ENCODE data around the gene UFSP1.

UFSP1 gene

DNA sequence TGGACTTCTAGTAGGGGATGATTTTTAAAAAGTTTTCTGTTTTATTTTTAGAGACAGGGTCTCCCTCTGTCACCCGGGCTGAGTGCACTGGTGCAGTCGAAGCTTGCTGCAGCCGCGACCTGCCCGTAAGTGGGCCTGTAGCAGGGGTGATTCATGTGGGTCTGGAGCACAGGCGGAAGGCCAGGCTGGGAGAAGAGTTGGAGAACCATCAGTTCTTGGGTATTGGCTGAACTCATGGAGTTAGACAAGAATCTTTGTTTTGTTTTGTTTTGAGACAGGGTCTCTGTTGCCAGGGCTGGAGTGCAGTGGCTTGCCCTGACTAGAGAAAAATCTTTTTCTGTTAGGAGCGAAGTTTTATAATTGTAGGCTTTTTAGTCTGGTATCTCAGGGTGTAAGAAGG is 8.9 kb downstream of the UFSP1 start:
- DNase-seq = no peak

DNA sequence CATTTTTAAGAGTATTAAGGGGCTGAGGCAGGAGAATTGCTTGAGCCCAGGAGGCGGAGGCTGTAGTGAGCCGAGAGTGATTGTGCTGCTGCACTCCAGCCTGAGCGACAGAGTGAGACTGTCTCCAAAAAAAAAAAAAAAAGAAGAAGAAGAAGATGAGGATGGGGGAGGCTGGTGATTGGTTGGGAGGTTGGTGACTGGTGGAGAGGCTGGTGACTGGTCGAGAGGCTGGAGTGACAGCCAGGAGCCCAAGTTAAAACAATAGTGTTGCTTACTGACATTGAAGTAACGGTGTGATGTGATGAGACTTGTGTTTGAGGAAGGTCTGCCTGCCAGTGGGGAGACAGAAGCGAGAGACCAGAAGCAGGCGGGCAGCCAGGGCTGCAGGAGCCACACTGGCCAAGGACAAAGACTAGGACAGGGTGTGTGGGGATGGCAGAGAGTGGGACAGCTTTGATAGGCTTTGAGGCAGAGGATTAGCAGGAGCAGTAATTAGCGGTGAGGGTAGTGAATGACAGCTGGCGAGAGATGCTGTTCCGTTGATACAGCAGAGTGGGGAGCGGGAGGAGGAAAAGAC is 9.7 kb downstream of the UFSP1 start:
- DNase-seq = no peak

DNA sequence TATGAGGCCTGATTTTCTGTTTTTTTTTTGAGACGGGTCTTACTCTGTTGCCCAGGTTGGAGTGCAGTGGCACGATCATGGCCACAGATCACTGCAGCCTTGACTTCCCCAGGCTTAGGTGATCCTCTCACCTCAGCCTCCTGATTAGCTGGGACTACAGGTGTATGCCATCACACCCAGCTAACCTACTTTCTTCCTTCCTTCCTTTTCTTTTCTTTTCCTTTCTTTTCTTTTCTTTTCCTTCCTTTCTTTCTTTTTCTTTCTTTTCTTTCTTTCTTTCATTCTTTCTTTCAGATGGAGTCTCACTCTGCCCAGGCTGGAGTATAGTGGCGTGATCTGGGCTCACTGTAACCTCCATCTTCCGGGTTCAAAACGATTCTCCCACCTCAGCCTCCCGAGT is 10.8 kb downstream of the UFSP1 start:
- no peak for DNase-seq

DNA sequence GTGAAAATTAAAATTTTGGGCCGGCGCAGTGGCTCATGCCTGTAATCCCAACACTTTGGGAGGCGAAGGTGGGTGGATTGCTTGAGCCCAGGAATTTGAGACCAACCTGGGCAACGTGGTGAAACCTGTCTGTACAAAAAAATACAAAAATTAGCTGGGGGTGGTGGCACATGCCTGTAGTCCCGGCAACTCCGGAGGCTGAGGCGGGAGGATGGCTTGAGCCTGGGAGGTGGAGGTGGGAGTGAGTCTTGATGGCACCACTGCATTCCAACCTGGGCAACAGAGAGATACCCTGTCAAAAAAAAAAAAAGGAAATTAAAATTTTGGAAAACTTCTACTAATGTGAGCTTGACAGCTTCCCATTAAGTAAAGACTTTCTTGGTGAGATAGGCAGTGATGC is 11.5 kb downstream of the UFSP1 start:
- DNase-seq = no peak

DNA sequence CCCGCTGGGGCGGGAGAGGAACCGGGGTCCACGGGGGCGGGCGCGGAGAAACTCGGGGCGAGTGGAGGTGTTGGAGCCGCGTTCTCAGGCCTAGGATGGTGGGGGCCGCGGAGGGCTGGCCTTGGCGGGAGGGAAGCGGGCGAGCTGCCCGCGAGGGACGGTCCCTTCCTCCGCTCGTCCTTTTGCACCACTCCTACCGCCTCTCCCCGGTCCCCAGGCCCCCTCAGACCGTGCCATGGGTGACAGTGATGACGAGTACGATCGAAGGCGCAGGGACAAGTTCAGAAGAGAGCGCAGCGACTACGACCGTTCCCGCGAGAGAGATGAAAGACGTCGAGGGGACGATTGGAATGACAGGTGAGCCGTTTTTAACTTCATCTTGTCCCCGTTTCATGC is 14.2 kb downstream of the UFSP1 start:
- DNase-seq = peak in 1 of 2 experiments; percentile 23

DNA sequence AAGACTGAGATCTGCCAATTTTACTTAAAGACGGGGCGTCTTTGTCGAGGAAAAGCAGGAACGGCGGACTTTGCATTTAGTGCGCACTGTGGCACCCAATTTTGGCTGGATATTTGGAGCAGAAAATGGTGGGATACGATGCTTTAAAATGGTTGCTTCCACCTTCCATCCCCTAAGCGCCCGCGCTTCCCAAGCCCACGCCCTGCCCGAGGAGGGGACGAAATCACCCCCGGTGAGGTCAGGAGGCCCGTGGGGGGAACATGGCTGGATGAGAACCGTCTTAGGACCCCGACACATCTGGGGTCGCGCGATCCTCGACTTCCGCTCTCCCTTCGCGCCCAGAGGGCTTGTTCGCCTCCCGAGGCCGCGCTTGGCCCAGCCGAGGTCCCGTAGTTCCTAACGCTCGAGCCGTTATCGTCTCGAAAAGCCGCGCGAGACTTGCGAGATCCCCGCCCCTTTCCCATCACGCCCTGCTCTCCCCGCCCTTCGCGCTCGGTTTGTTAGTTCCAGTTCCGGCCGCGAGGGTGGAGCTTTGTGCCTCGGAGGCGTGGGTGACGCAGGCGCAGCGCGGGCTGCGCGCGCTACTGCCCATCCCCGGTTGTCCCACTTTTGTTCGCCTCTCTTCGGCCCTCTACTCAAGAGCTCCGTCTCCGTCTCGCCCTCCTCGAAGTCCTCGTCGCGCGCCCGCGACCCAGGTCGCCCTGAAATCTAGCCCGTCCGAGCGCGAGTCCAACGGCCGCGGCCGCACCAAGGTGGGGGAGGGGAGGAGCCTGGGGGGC is 14.7 kb downstream of the UFSP1 start, which contains the start of gene SRRT:
SRRT (plus strand) TSS at position 527 of the 779 bp plus-strand sequence. CDS start 488 bp downstream, outside the sequence.
- peak; percentile 99 for DNase-seq

DNA sequence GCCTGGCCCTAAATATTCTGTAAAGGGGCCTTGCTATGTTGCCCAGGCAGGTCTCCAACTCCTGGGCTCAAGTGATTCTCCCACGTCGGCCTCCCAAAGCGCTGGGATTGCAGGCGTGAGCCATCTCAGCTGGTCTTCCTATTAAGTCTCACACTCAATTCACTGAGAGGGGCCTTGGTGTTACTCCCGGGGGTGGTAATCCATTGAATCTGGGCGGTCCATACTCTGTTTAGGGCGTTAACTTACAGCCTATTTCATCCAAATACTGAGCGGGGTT is 15.3 kb downstream of the UFSP1 start:
- no peak for DNase-seq

DNA sequence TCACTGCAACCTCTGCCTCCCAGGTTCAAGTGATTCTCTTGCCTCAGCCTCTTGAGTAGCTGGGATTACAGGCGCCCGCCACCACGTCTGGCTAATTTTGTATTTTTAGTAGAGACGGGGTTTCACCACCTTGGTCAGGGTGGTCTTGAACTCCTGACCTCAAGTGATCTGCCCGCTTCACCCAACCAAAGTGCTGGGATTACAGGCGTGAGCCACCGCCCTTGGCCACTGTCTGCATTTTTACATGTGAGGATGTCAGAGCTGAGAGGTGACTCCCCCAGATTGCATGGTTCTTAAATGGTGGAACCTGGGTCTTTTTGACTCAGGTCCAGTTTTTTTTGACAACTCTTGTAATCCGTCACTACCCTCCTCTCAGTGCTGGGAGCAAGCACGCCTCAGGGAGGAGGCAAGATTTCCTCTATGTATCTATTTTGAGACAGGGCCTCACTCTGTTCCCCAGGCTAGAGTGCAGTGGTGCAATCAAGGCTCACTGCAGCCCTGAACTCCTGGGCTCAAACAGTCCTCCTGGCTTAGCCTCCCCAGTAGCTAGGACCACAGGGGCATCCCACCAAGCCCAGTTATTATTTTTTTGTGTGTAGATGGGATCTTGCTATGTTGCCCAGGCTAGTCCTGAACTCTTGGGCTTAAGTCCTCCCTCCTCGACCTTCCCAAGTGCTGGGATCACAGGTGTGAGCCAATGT is 15.8 kb downstream of the UFSP1 start:
- DNase-seq = no peak

DNA sequence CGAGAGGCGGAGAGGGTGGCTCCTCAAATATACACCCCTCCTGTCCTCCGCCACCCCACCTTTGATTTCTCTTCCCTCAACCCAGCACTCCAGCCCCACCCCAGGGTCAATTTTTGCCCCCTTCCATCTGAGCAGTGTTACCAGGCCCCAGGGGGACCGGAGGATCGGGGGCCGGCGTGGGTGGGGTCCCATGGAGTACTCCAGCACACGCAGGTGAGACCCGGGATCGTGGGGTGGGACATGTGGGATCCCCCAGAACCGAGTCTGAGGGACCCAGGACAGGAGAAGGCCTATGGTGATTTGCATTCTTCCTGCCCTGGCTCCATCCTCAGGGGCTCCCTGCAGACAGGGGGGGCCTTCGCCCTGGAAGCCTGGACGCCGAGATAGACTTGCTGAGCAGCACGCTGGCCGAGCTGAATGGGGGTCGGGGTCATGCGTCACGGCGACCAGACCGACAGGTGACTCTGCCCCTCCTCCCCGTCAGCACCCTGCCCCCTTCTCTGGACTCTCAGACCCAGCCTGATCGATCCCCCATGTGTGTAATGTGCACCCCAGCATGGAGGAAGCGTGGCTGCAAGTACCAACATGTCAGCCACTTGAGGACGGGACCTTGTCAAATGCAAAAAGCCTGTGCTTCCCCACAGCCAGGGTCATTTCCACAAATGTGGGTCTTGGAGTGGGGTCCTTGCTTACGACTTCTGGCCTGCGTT is 21.6 kb downstream of the UFSP1 start:
- DNase-seq = no peak

DNA sequence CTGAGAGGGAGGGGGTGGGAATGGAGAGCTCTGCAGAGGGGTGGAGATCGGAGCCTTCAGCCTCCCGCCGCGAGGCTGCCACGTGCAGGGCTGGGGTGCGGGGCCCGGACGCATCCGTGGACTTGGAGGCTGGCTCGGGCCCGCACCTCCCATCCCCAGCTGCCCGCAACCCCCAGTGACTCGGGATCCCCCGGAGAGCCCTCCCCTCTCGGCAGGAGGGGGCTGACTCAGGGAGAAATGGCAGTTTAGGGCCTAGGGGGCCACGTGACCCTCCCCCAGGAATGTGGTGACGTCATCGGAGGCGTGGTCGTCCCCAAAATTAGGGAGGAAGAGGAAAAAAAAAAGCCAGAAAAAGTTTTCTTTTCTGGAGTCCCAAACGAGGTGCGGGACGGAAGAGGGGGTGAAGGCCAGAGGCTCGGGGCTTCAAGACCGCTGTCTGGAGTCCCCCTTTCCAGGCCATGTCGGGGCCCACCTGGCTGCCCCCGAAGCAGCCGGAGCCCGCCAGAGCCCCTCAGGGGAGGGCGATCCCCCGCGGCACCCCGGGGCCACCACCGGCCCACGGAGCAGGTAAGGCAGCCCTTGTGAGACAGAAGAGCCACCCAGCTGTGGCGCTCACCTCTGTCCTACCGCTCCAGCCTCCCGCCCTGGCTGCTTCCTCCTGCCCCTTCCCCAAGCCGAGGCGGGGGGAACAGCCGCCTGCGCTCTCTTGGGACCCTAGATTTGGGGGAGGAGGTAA is 22.3 kb downstream of the UFSP1 start, which contains the start of gene TRIP6:
TRIP6 (plus strand) TSS at position 348 of the 736 bp plus-strand sequence; CDS start at position 459, 111 bp downstream.
- DNase-seq = no peak

DNA sequence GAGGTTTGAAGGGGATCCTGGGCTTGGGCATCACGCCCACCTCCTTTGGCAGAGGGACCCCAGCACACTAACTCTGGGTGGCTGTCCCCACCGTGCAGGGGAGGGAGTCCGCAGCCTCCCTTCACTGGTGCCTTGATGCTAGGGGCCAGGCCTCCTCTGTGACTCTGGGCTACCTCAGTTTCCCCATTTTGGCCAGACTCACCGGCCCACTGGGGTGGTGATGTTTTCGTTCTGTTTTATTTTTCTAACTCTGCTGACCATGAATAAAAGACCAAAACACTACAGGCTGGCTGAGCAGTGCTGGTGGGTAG is 22.8 kb downstream of the UFSP1 start:
- DNase-seq = no peak

DNA sequence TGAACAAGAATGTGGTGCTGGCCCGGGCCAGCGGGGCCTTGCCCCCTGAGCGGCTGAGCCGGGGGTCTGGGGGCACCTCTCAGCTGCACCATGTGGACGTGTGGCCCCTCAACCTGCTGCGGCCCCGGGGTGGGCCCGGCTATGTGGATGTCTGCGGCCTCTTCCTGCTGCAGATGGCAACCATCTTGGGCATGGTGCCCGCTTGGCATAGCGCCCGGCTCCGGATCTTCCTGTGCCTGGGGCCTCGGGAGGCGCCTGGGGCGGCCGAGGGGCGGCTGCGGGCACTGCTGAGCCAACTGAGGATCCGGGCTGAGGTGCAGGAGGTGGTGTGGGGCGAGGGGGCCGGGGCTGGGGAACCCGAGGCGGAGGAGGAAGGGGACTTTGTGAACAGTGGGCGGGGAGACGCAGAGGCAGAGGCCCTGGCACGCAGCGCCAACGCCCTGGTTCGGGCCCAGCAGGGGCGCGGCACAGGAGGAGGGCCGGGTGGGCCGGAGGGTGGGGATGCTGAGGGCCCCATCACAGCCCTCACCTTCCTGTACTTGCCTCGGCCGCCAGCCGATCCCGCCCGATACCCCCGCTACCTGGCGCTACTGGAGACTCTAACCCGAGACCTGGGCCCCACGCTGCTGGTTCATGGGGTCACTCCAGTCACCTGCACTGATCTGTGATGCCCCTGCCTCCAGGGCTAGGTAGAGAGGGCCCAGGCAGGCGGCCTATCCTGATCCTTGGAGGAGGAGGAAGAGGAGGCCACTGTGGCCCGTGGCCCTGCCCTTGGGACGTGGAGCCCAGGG is 23.4 kb downstream of the UFSP1 start:
- DNase-seq = peak in 1 of 2 experiments; percentile 36

DNA sequence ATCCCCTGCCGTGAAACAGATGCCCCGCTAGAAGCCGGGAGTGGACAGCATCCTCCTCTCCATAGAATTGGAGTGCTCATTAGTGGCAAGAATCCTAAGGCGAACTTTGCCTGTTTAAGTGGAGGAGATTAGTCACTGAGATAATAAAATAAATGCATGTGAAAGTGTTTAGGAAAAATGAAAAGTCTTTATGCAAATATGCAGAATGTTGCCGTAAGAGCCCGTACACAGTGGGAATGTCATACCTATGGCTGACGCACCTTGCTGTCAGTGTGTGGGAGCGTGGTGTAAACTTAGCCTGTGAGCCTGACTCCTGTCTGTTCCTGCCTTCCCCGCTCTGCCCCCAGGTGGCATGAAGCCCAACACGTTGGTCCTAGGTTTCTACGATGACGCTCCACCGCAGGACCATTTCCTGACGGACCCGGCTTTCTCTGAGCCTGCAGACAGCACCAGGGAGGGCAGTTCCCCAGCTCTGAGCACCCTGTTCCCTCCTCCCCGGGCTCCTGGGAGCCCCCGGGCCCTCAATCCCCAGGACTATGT is 24.1 kb downstream of the UFSP1 start:
- DNase-seq = no peak

DNA sequence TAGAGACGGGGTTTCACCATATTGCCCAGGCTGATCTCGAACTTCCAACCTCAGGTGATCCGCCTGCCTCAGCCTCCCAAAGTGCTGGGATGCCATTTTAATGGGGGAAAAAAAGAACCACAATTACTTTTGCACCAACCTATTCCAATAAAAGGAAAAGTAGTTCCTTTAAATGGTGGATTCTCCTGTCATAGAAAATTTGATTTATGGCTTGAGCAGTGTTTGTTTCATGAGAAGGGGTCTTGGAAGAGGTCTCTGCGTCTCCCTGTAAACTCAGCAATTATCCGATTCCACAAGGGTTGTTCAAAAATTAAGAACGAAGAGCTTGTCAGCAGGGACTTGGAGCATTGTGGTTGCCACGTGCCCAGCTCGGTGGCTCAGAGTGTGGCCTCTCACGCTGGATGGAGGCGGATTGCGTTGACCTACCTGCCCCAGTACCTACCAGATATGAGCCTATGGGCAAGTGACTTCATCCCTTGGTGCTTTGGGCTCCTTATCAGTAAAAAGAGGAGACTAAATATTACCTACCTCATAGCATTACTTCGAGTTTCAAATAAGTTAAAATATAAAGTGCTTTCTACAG is 25.2 kb downstream of the UFSP1 start:
- no peak for DNase-seq

DNA sequence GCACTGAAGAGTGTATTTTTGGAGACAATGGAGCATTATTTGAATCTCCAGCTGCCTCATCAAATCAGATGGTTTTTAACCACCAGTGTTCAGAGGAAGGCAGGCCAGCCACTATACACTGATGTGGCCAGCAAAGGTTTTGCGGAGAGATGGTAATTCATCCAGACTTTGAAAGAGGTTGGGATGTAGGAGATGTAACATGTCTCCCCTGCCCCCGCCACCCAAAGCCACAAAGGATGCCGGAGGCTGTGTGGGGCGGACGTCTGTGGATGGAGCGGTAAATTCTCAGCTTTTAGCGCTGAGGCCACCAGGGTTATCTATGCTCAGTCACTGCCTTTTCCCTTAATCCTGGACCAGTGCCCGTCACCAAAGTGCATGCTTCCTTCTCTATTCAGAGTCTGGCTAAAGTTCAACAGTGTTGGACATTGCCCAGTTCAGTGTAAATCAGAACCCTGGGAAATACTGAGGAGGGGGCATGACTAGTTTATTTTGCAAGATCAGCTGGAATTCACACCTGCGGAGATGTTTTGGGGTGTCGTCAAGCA is 26.0 kb downstream of the UFSP1 start:
- no peak for DNase-seq

DNA sequence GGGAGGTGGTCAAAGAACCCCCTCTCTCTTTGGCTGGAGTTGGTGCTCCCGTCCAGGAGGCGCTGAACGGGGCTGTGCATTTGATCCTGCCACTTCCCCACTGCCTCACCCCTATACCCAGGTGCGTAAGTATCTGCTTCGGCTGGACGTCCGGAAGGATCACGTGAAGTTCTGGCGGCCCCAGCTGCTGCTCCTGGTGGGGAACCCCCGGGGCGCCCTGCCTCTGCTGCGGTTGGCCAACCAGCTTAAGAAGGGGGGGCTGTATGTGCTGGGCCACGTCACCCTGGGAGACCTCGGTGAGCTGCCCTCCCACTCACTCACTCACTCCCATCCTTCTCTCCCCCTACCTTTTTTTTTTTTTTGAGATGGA is 27.9 kb downstream of the UFSP1 start:
- no peak for DNase-seq

DNA sequence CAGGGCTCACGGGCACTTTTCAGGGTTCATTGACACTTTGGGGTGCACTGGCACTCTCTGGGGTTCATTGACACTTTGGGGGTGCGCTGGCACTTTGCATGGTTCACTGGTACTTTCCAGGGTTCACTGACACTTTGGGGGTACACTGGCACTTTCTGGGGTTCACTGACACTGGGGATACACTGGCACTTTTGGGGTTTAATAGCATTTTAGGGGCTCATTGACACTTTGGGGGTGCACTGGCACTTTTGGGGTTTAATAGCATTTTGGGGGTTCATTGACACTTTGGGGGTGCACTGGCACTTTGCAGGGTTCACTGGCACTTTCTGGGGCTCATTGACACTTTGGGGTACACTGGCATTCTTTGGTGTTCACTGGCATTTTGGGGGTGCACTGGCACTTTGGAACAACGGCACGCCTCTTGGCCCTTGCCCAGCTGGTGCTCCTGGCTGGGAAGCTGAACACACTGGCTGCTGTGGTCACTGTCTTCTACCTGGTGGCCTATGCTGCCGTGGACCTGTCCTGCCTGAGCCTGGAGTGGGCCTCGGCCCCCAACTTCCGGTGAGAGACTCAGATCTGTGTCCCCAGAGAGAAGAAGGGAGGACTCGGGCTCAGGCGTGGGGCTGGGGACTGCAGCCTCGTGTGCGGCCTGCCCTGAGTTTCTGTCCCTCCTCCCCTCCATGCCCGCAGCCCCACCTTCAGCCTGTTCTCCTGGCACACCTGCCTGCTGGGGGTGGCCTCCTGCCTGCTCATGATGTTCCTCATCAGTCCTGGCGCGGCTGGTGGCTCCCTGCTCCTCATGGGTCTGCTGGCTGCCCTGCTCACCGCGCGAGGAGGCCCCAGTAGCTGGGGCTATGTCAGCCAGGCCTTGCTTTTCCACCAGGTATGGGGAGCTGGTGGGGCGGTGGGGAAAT is 28.6 kb downstream of the UFSP1 start:
- no peak for DNase-seq

DNA sequence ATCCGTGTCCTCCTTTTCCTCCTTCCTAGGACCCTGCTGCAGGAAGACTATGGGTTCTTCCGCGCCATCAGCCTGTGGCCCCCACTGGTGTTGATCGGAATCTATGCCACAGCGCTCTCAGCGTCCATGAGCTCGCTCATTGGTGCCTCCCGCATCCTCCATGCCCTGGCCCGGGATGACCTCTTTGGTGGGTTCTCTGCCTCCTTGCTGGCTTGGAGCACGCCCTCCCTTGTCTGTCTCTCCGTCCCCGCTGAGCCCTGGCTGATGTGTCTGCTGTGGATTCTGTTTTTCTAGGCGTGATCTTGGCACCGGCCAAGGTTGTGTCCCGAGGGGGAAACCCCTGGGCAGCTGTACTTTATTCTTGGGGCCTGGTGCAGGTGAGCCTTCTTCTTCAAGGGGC is 29.7 kb downstream of the UFSP1 start:
- no peak for DNase-seq

DNA sequence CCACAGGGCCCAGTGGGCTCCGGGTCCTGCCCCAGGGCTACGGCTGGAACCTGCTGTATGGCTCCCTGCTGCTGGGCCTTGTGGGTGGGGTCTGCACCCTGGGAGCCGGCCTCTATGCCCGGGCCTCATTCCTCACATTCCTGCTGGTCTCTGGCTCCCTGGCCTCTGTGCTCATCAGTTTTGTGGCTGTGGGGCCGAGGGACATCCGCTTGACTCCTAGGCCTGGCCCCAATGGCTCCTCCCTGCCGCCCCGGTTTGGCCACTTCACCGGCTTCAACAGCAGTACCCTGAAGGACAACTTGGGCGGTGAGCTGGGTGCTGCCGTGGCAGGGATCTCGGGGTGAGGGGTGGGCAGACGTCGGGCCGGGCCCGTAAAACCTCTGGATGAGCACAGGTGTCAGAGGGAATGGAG is 32.6 kb downstream of the UFSP1 start:
- no peak for DNase-seq

DNA sequence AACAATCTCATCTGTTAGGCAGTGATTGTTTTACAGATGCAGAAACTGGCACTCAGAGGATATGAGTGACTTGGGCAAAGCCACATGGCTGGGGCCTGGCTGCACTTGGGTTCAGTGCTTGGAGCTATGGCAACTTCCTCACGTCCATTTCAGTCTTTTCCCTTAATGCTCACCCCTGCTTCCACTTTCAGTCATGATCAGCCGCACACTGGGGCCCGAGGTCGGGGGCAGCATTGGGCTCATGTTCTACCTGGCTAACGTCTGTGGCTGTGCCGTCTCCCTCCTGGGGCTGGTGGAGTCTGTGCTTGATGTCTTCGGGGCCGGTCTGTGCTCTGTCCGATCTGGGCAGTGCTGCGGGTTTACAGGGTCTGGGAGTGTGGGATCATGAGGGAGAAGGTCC is 34.0 kb downstream of the UFSP1 start:
- DNase-seq = no peak

Measured in NCI-H2081 (cell line).